BJ (cell line): ENCODE measurements around the gene USF2. TPM values are rescaled to one million over a fixed set of nuclear protein-coding genes. Genes with fewer than 3 reads are reported as not detected.

Source experiments
- CTCF ChIA-PET: fragments of 350-600 bp; formaldehyde crosslinking; extraction: SDS; loops from one replicate; lab custom pipeline; 2021; ENCODE audit warnings: antibody characterized with exemption, inconsistent platforms; lab: Yijun Ruan, JAX
- POLR2A ChIA-PET: fragments of 300-600 bp; sonication (Branson Sonifier 250); formaldehyde crosslinking; extraction: SDS; loops from one replicate; lab custom pipeline; 2021; ENCODE audit warnings: antibody characterized with exemption; lab: Charles Lee
- DNase-seq: peaks from one replicate; pipeline ENCODE4 v3.0.0-alpha.2; 2011; ENCODE audit warnings: low read depth
- H3K27me3 ChIP-seq: 2 replicates; pipeline ENCODE4 v1.6.0; 2011; ENCODE audit warnings: low read length; ENCODE audit not compliant: control insufficient read depth, insufficient read depth
- H3K36me3 ChIP-seq: 2 replicates; pipeline ENCODE4 v1.5.1; 2011; ENCODE audit warnings: low read length; ENCODE audit not compliant: control insufficient read depth, insufficient read depth
- H3K4me3 ChIP-seq: 2 replicates; pipeline ENCODE4 v1.5.1; 2011; ENCODE audit warnings: low read depth, mild to moderate bottlenecking, control low read depth, low read length
- polyA plus RNA-seq: library from polyadenylated mRNA; depleted of rRNA; stranded (reverse); fragments of >200 nt; gene quantifications from 2 replicates; pipeline ENCODE4 v1.2.3, GENCODE V29; 2011
- TF ChIP-seq, protein P1 (sequence below): IDR thresholded peaks from 2 replicates; pipeline ENCODE4 v1.5.1; 2011; ENCODE audit warnings: low read depth, mild to moderate bottlenecking, control low read depth, inconsistent platforms, low read length, moderate library complexity; ENCODE audit not compliant: insufficient read depth

The USF2 gene
- polyA plus RNA-seq, 1 experiment: 80.3 TPM

DNA sequence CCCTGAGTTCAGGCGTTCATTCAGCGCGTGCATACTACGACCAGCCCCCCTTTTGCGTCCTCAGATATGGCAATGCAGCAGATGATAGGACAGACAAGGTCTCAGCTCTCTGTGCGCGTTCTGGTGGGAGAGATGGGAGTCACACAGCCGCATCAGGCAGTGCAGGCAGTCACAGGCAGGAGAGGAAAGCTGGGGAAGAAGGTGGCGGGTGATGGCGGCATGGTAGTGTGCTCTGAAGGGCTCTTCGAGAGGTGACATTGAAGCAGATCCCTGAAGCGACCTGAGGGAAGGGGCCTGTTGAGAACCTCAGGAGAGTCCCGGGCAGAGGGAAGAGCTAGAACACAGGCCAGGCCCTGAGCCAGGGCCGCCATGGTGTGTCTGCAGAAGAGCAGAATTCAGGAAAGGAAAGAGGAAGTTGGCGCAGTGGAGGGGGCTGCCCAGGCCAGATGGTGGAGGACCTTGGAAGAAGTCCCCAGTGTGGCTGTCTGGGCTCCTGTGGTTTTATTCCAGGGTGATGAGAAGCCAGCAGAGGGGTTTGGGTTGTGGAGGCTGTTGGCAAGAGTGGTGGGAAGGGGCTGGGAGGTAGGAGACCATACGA lies 3.5 kb downstream of the USF2 start:
- POLR2A ChIA-PET: no interaction called here
- TF ChIP-seq, protein P1, sequence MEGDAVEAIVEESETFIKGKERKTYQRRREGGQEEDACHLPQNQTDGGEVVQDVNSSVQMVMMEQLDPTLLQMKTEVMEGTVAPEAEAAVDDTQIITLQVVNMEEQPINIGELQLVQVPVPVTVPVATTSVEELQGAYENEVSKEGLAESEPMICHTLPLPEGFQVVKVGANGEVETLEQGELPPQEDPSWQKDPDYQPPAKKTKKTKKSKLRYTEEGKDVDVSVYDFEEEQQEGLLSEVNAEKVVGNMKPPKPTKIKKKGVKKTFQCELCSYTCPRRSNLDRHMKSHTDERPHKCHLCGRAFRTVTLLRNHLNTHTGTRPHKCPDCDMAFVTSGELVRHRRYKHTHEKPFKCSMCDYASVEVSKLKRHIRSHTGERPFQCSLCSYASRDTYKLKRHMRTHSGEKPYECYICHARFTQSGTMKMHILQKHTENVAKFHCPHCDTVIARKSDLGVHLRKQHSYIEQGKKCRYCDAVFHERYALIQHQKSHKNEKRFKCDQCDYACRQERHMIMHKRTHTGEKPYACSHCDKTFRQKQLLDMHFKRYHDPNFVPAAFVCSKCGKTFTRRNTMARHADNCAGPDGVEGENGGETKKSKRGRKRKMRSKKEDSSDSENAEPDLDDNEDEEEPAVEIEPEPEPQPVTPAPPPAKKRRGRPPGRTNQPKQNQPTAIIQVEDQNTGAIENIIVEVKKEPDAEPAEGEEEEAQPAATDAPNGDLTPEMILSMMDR: no peak
- CTCF ChIA-PET: no interaction called here
- no peak for DNase-seq
- Histone ChIP-seq H3K27me3 (no peaks in the 10 kb centered on the region), H3K36me3 (peaks cover 44% of the 10 kb centered on the region), H3K4me3 (no peak overlapping the region)

DNA sequence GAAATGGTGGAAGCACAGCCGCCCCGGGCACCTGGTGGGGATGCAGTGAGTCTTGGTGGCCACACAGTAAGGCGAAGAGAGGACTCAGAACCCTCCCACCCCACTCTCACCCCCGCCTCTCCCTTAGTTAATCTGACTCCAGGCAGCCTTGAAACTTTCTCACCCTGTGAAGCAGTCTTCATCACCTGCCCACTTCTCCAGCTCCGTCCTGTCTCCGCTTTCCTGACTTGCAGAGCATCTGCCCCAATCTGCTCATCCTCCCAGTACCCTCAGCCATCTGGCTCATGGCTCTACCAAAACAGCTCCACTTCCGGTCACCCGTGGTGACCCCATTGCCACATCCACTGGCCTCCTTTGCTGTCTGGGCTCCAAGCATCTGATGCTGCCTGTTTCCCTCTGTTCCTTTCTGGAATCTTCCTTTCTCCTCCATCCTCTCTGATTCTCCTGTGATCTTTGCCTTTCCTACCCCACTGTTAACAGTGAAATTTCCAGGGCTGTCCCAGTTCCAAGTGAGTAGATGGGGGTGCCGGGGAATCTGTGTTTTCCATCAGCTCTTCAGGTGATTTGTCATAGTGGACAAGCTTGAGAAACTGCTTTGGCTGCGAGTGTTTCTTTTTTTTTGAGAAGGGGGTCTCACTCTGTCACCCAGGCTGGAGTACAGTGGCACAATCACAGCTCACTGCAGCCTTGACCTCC lies 4.3 kb downstream of the USF2 start:
- peaks cover 45% of the 10 kb centered on the region for H3K36me3 ChIP-seq
- no peaks in the 10 kb centered on the region for H3K27me3 ChIP-seq
- DNase-seq: no peak
- ChIA-PET CTCF (interaction anchor here (1.0 kb wide), 1 partner anchor 227 kb away, joined by 3 read pairs; no protein-coding TSS in a partner anchor), POLR2A (no interaction called here)
- TF ChIP-seq, protein P1: no peak
- H3K4me3 ChIP-seq: no peak overlapping the region

DNA sequence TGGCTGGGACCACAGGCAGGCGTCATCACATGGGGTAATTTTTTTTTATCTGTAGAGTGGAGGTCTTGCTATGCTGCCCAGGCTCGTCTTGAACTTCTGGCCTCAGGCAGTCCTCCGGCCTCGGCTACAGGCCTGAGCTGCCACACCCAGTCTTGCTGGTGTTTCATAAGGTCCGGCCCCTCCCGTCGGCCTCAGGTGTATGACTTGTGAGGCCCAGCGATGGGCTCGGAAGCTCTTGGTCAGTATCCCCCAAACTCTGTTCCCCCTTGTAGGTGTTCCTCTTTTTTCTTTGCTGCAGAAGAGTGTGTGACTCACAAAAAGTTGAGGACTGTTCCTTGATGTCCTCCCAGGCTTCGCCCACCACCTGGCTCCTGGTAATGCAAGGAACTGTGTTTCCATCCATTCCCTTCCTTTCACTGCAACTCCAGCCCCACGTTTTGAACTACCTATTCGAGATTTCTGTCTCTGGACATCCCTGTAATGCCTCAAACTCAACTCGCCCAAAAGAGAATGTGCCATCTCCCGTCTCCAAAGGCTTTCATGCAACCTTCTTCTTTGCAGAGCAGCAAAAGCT lies 5.0 kb downstream of the USF2 start:
- TF ChIP-seq, protein P1: no peak
- ChIA-PET POLR2A (no interaction called here), CTCF (interaction anchor here (1.0 to 1.6 kb wide), 2 partner anchors 207 to 227 kb away, joined by 3 to 5 read pairs; no protein-coding TSS in a partner anchor)
- Histone ChIP-seq H3K36me3 (peaks cover 45% of the 10 kb centered on the region), H3K27me3 (no peaks in the 10 kb centered on the region), H3K4me3 (no peak overlapping the region)
- no peak for DNase-seq

DNA sequence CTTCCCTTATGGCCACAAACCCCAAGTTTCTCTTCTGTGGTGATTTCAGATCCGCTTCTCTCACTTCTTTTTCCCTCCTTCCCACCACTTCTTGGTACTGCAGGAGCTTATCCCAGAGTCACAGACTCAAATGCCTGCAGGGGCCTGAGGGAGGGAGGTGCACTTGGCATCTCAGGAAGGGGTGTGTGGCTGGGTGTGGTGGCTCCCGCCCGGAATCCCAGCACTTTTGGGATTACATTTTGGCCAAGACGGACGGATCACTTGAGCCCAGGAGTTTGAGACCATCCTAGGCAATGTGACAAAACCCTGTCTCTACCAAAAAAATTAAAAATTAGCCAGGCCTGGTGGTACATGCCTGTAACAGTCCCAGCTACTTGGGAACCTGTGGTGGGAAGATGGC lies 5.6 kb downstream of the USF2 start:
- ChIA-PET POLR2A (no interaction called here), CTCF (interaction anchor here (0.6 to 1.6 kb wide), 2 partner anchors 176 to 208 kb away, joined by 3 to 5 read pairs; no protein-coding TSS in a partner anchor)
- Histone ChIP-seq H3K27me3 (no peaks in the 10 kb centered on the region), H3K36me3 (peaks cover 45% of the 10 kb centered on the region), H3K4me3 (no peak overlapping the region)
- no peak for DNase-seq
- TF ChIP-seq, protein P1: no peak

DNA sequence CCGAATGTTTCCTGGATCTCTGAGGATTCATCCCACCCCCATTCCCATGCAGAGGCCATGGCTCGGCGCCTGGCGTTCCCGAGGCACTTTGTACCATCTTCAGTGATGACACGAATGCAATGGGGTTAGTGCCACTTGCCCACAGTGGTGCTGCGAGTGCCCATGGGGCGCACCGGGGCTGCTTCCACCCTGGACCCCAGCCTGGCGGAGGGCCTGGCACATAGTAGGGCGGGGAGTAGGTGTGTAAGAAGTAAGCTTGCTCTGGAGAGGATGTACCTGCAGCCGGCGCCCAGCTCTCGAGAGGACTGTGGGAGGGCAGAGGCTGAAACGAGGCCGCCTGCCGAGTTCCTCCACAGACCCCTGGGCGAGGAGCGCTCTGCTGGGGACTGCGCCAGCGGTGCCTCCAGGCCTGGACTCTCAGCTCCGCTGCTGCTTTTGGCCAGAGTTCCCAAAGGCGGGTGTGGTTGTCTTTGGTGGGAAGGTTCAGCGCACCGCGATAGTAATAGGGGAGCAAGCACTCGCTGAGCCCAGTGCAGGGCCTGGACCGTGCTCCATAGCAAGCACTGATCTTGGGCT lies 8.0 kb downstream of the USF2 start:
- ChIA-PET CTCF (no interaction called here), POLR2A (no interaction called here)
- TF ChIP-seq, protein P1: no peak

More for the DNA sequence above, 8.0 kb downstream of the USF2 start:
- H3K27me3 ChIP-seq: peaks cover under 1% of the 10 kb centered on the region
- DNase-seq: no peak
- peaks cover 32% of the 10 kb centered on the region for H3K36me3 ChIP-seq
- no peak overlapping the region for H3K4me3 ChIP-seq
